Keratinocyte (primary cell): ENCODE results near the gene TCERG1. TPM values are rescaled to one million over a fixed set of nuclear protein-coding genes. Genes with fewer than 3 reads are reported as not detected.
"Not testable (repeated sequence)": the region's sequence is repeated elsewhere in the genome, so short reads cannot be mapped to it uniquely, and the experiment has no call there.

Experiments
- DNase-seq: peaks from one replicate; pipeline ENCODE4 v3.0.0-alpha.2; 2011; ENCODE audit warnings: low read depth, missing footprints, low spot score
- FAIRE-seq: peaks from 2 replicates; lab custom pipeline; 2011; peaks lifted over from hg19 to GRCh38; lab: Jason Lieb, UNC
- H2AFZ ChIP-seq: 2 replicates; pipeline ENCODE4 v1.6.0; 2012; ENCODE audit warnings: low read length, control low read depth, inconsistent platforms; ENCODE audit not compliant: control insufficient read depth
- H3K27ac ChIP-seq: 2 replicates; pipeline ENCODE4 v1.5.1; 2011; ENCODE audit warnings: low read length; ENCODE audit not compliant: control insufficient read depth, insufficient read depth
- H3K27me3 ChIP-seq: 3 replicates; pipeline ENCODE4 v1.6.0; 2011; ENCODE audit warnings: low read length; ENCODE audit not compliant: control insufficient read depth, insufficient read depth; ENCODE audit errors: extremely low read depth
- H3K36me3 ChIP-seq, 2 experiments: 2 replicates in 1 of 2; 3 replicates in 1 of 2; pipeline ENCODE4 v1.5.1; 2011; ENCODE audit warnings: low read length in 2 of 2, mild to moderate bottlenecking in 1 of 2; ENCODE audit not compliant: control insufficient read depth in 2 of 2, insufficient read depth in 2 of 2; ENCODE audit errors: extremely low read depth in 1 of 2
- H3K4me1 ChIP-seq: 3 replicates; pipeline ENCODE4 v1.5.1; 2011; ENCODE audit warnings: low read length; ENCODE audit not compliant: control insufficient read depth, insufficient read depth; ENCODE audit errors: extremely low read depth
- H3K4me2 ChIP-seq: 3 replicates; pipeline ENCODE4 v1.6.0; 2011; ENCODE audit warnings: low read depth, low read length; ENCODE audit not compliant: control insufficient read depth, insufficient read depth; ENCODE audit errors: extremely low read depth
- H3K4me3 ChIP-seq, 3 experiments: fragments of 200-600 bp in 1 of 3; sonication (generic) in 1 of 3; 2 replicates in 2 of 3; 3 replicates in 1 of 3; pipeline ENCODE4 v1.5.1; 2011 to 2016; ENCODE audit warnings: low read length in 3 of 3, mild to moderate bottlenecking in 3 of 3, control low read depth in 2 of 3, inconsistent platforms in 1 of 3, low read depth in 1 of 3, mixed read lengths in 1 of 3, mixed run types in 1 of 3, moderate library complexity in 1 of 3; ENCODE audit not compliant: control insufficient read depth in 2 of 3, insufficient read depth in 2 of 3; ENCODE audit errors: extremely low read depth in 1 of 3
- H3K79me2 ChIP-seq: 2 replicates; pipeline ENCODE4 v1.6.0; 2012; ENCODE audit warnings: low read length; ENCODE audit not compliant: control insufficient read depth, insufficient read depth
- H3K9ac ChIP-seq: 3 replicates; pipeline ENCODE4 v1.6.0; 2011; ENCODE audit warnings: low read length; ENCODE audit not compliant: control insufficient read depth, insufficient read depth; ENCODE audit errors: extremely low read depth
- H3K9me1 ChIP-seq: 3 replicates; pipeline ENCODE4 v1.6.0; 2011; ENCODE audit warnings: low read length; ENCODE audit not compliant: control insufficient read depth, insufficient read depth; ENCODE audit errors: extremely low read depth
- H3K9me3 ChIP-seq: 2 replicates; pipeline ENCODE4 v1.5.1; 2012; ENCODE audit warnings: low read depth, low read length; ENCODE audit not compliant: control insufficient read depth
- H4K20me1 ChIP-seq: 3 replicates; pipeline ENCODE4 v1.6.0; 2011; ENCODE audit warnings: low read length; ENCODE audit not compliant: control insufficient read depth, insufficient read depth; ENCODE audit errors: extremely low read depth
- CTCF ChIP-seq, 3 experiments: IDR thresholded peaks in 1 of 3; conservative IDR thresholded peaks in 1 of 3; optimal IDR thresholded peaks in 1 of 3; 2 replicates in 2 of 3; 3 replicates in 1 of 3; pipeline versions ENCODE3 to v1.5.1; 2011; ENCODE audit warnings: low read length in 3 of 3, mild to moderate bottlenecking in 3 of 3, moderate library complexity in 2 of 3, control low read depth in 1 of 3, inconsistent platforms in 1 of 3; ENCODE audit not compliant: insufficient read depth in 2 of 3; ENCODE audit errors: extremely low read depth in 1 of 3
- EZH2 ChIP-seq: IDR thresholded peaks from one replicate; pipeline ENCODE4 v1.6.1; 2012; ENCODE audit warnings: inconsistent platforms, mild to moderate bottlenecking, low read length, moderate library complexity
- dilution Hi-C: fragments of 300-500 bp; cut with MboI; formaldehyde crosslinking; loops from one replicate; pipeline ENCODE4 v1.7.0; 2020; ENCODE audit warnings: low sequenced_read_pairs; ENCODE audit not compliant: extremely low pct_ligation_motif_present
- polyA plus RNA-seq, 5 experiments: library from polyadenylated mRNA; depleted of rRNA in 3 of 5; stranded (reverse) in 3 of 5; stranded (forward) in 1 of 5; unstranded in 1 of 5; fragments of >200 nt; gene quantifications; 1 replicate in 1 of 5; 2 replicates in 3 of 5; 3 replicates in 1 of 5; pipeline versions ENCODE4 v1.2.1 to v1.2.3, GENCODE V29; 2011 to 2012; ENCODE audit warnings: missing spikeins in 2 of 5, low read depth in 1 of 5, low replicate concordance in 1 of 5

TCERG1 gene
- polyA plus RNA-seq, 1 donor (not counting 4 experiments of a cell fraction or from before 2014, with no cell fraction given): 71.6 TPM

- Histone ChIP-seq H3K4me3 (no peak overlapping the region), H4K20me1 (no peaks in the 10 kb centered on the region), H3K27ac (no peak overlapping the region), H3K4me1 (no peaks in the 10 kb centered on the region), H3K9me1 (no peaks in the 10 kb centered on the region), H3K9ac (no peak overlapping the region), H3K36me3 (no peaks in the 10 kb centered on the region), H3K27me3 (no peaks in the 10 kb centered on the region), H3K4me2 (no peak overlapping the region), H3K79me2 (no peaks in the 10 kb centered on the region), H3K9me3 (no peaks in the 10 kb centered on the region), H2AFZ (no peak overlapping the region)
- DNase-seq (no peak), FAIRE-seq (no peak)
- dilution Hi-C loops: loop anchor here (25.0 kb wide), 1 partner anchor 413 kb away; no protein-coding TSS in a partner anchor
- no peak for TF ChIP-seq CTCF (optimal IDR thresholded peaks at IDR 0.05 in 1 of 3, IDR thresholded peaks at IDR 0.05 in 1 of 3, conservative IDR thresholded peaks at IDR 0.05 in 1 of 3; ENCODE audit: extremely low read depth in 1 of 3, insufficient read depth in 2 of 3, low read length in 3 of 3)
- no peak for TF ChIP-seq EZH2
Observed at GRCh38 chr5:146549615-146550014, 102.5 kb downstream of the TCERG1 start.

- no peaks in the 10 kb centered on the region for H3K36me3 ChIP-seq
Observed at GRCh38 chr5:146553446-146553845, 106.3 kb downstream of the TCERG1 start.

GRCh38 chr5:146556884-146557283 is 109.8 kb downstream of the TCERG1 start:
- dilution Hi-C loops, FAIRE-seq, H3K9me3 ChIP-seq: not testable (repeated sequence)

More at GRCh38 chr5:146553446-146553845, 106.3 kb downstream of the TCERG1 start:
- Histone ChIP-seq H3K79me2 (no peaks in the 10 kb centered on the region), H2AFZ (no peak overlapping the region), H3K27me3 (no peaks in the 10 kb centered on the region), H3K9me3 (no peaks in the 10 kb centered on the region), H3K27ac (no peak overlapping the region), H3K4me2 (no peak overlapping the region), H3K9ac (no peak overlapping the region), H3K9me1 (no peaks in the 10 kb centered on the region), H3K4me1 (no peaks in the 10 kb centered on the region), H4K20me1 (no peaks in the 10 kb centered on the region), H3K4me3 (no peak overlapping the region)
- dilution Hi-C loops: no loop called here
- FAIRE-seq (no peak), DNase-seq (no peak)
- TF ChIP-seq CTCF (optimal IDR thresholded peaks at IDR 0.05 in 1 of 3, IDR thresholded peaks at IDR 0.05 in 1 of 3, conservative IDR thresholded peaks at IDR 0.05 in 1 of 3; ENCODE audit: extremely low read depth in 1 of 3, insufficient read depth in 2 of 3, low read length in 3 of 3): no peak
- no peak for TF ChIP-seq EZH2

More at GRCh38 chr5:146556884-146557283, 109.8 kb downstream of the TCERG1 start:
- H3K9me1 ChIP-seq, DNase-seq, H3K79me2 ChIP-seq, H3K4me2 ChIP-seq, H3K27me3 ChIP-seq, H3K9ac ChIP-seq, H3K27ac ChIP-seq, H2AFZ ChIP-seq, H3K4me1 ChIP-seq, H4K20me1 ChIP-seq, H3K4me3 ChIP-seq, H3K36me3 ChIP-seq: not testable (repeated sequence)
